Esophagus squamous epithelium (tissue), 4 donors: ENCODE data around the gene CADPS.

ENCODE experiments used
- CTCF ChIP-seq, 6 experiments: fragments of 450-650 bp in 4 of 6; fragments of 200-600 bp in 2 of 6; sonication (generic) in 2 of 6; IDR thresholded peaks; one replicate each; pipeline ENCODE4 v1.5.1; 2016 to 2019; ENCODE audit warnings: antibody characterized with exemption in 6 of 6, mild to moderate bottlenecking in 4 of 6, moderate library complexity in 4 of 6
- POLR2A ChIP-seq, 4 donors: fragments of 450-650 bp; IDR thresholded peaks; one replicate each; pipeline ENCODE4 v1.6.1; 2017; ENCODE audit warnings: antibody characterized with exemption in 4 of 4, mild to moderate bottlenecking in 4 of 4, moderate library complexity in 3 of 4

GRCh38 chr3:62632510-62633294 lies 242.5 kb downstream of the CADPS start:
- TF ChIP-seq POLR2A (IDR thresholded peaks at IDR 0.05) (no peak), CTCF (IDR thresholded peaks at IDR 0.05) (no peak)
